ENCODE measurements around the gene PSD4.

DNA sequence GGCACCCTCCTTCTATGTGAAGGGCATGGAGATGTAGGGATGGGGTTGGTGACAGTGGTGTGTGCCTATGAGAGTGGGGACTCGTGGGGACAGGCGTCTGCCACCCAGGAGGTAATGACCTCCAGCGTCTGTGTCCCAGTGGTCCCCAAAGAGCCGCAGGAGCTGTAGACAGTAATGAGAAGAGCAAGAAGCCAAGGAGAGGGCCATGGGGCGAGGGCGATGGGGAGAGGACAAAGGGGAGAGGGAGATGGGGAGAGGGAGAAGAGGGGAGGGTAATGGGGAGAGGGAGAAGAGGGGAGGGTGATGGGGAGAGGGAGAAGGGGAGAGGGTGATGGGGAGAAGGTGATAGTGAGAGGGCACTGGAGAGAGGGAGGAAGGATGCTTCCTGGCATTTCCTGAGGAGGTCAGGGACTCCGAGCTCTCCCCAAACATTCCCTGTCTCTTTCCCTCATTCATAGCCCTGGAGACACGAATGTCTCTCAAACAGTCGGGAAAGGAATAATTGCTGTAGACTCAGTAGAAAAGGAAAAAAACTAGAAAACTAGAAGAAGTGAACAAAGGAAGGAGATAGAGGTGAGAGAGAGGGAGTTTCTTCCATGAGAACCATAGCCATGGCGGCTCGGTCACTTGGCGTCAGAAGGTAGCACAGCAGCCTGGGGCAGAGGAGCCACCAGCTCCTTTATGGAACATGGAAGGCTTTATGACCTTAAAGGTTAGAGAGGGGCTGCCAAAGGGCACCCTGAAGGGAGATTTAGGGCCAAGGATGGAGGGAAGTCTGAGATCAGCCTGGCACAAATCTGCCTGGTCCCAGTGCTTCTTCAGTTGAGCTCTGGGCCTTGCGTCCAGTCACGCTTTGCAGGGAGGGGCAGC is 39.5 kb downstream of the PSD4 start:
- TF ChIP-seq TAF1 (IDR thresholded peaks at IDR 0.05; ENCODE audit: borderline replicate concordance, low read depth, low read length) (no peak), POLR2A (IDR thresholded peaks at IDR 0.05; ENCODE audit: low read depth, low read length) (no peak), POLR2AphosphoS5 (IDR thresholded peaks at IDR 0.05; ENCODE audit: low read depth, low read length) (no peak)
